HCT116 (cell line): ENCODE measurements around the gene FOXO6. TPM values are rescaled to one million over a fixed set of nuclear protein-coding genes. Genes with fewer than 3 reads are reported as not detected.

Experiments
- ATAC-seq: fragments of 200-7000 bp; cut with Tn5 transposase; 2 replicates; pipeline ENCODE4 v1.9.1; 2020; ENCODE audit warnings: mild to moderate bottlenecking, moderate library complexity
- BruUV-seq: library from RNA; stranded (reverse); fragments of 400-500 nt; replicated peaks from 2 replicates; lab custom pipeline; 2021; lab: Mats Ljungman, UMichigan
- CTCF ChIA-PET: fragments of 300-600 bp; sonication (Branson Sonifier 250); formaldehyde crosslinking; loops from one replicate; lab custom pipeline; 2021; ENCODE audit warnings: antibody characterized with exemption; lab: Charles Lee
- POLR2A ChIA-PET: fragments of 300-600, 350-600 bp; sonication (Branson Sonifier 250); formaldehyde crosslinking; loops from one replicate; lab custom pipeline; 2021; ENCODE audit warnings: antibody characterized with exemption; lab: Charles Lee
- RAD21 ChIA-PET, 2 experiments: fragments of 300-600 bp; sonication (Branson Sonifier 250); formaldehyde crosslinking; loops; one replicate each; lab custom pipeline; 2023; ENCODE audit warnings: low total read pairs in 2 of 2; ENCODE audit not compliant: uncharacterized antibody in 2 of 2, unreplicated experiment in 2 of 2, low non-redundant PET in 1 of 2; lab: Charles Lee
- DNase-seq: peaks from one replicate; pipeline ENCODE4 v3.0.0-alpha.2; 2010; ENCODE audit warnings: low read depth, low spot score
- H2AFZ ChIP-seq: fragments of 200-600 bp; shearing (Covaris generic), sonication (generic); 2 replicates; pipeline ENCODE4 v1.6.1; 2017; ENCODE audit warnings: low read depth, mixed run types, mixed read lengths, antibody characterized with exemption, low read length; ENCODE audit not compliant: poor library complexity, severe bottlenecking
- H3K27ac ChIP-seq: 2 replicates; pipeline ENCODE4 v1.5.1; 2012; ENCODE audit warnings: low read depth, low read length
- H3K27me3 ChIP-seq: fragments of 200-600 bp; sonication (generic); 2 replicates; pipeline ENCODE4 v1.6.1; 2016; ENCODE audit warnings: mixed run types, low read length, mixed read lengths; ENCODE audit not compliant: insufficient read depth
- H3K36me3 ChIP-seq, 2 experiments: fragments of 200-500 bp in 1 of 2; fragments of 200-600 bp in 1 of 2; sonication (Bioruptor generic) in 1 of 2; sonication (generic) in 1 of 2; 2 replicates each; pipeline versions ENCODE4 v1.5.1 to v1.6.1; 2014 to 2016; ENCODE audit warnings: low read length in 2 of 2, inconsistent platforms in 1 of 2, mixed read lengths in 1 of 2, mixed run types in 1 of 2; ENCODE audit not compliant: insufficient read depth in 2 of 2, control insufficient read depth in 1 of 2
- H3K4me1 ChIP-seq, 2 experiments: fragments of 200-600 bp in 1 of 2; sonication (generic) in 1 of 2; 2 replicates each; pipeline versions ENCODE4 v1.5.1 to v1.6.1; 2012 to 2017; ENCODE audit warnings: low read length in 2 of 2, inconsistent platforms in 1 of 2, mild to moderate bottlenecking in 1 of 2, mixed read lengths in 1 of 2, mixed run types in 1 of 2, moderate library complexity in 1 of 2; ENCODE audit not compliant: insufficient read depth in 2 of 2, control insufficient read depth in 1 of 2
- H3K4me2 ChIP-seq: fragments of 200-600 bp; sonication (generic); 2 replicates; pipeline ENCODE4 v1.6.1; 2017; ENCODE audit warnings: mixed run types, low read length, mixed read lengths
- H3K4me3 ChIP-seq, 2 experiments: fragments of 200-600 bp in 1 of 2; sonication (generic) in 1 of 2; replicated peaks in 1 of 2; 2 replicates each; pipeline ENCODE4 v1.5.1; 2011 to 2016; ENCODE audit warnings: low read length in 2 of 2, control low read depth in 1 of 2, low read depth in 1 of 2, mild to moderate bottlenecking in 1 of 2, mixed read lengths in 1 of 2, mixed run types in 1 of 2
- H3K79me2 ChIP-seq: fragments of 200-600 bp; sonication (generic); 2 replicates; pipeline ENCODE4 v1.6.1; 2017; ENCODE audit warnings: mild to moderate bottlenecking, mixed run types, low read length, moderate library complexity, mixed read lengths; ENCODE audit not compliant: insufficient read depth
- H3K9ac ChIP-seq: fragments of 200-600 bp; sonication (generic); 2 replicates; pipeline ENCODE4 v1.6.1; 2016; ENCODE audit warnings: low read length, mixed read lengths
- H3K9me2 ChIP-seq: fragments of 200-600 bp; sonication (generic), shearing (Covaris generic); 2 replicates; pipeline ENCODE4 v1.6.1; 2017; ENCODE audit warnings: mixed run types, mild to moderate bottlenecking, moderate library complexity; ENCODE audit not compliant: insufficient read depth
- H3K9me3 ChIP-seq, 2 experiments: fragments of 200-500 bp in 1 of 2; fragments of 200-600 bp in 1 of 2; sonication (Bioruptor generic) in 1 of 2; sonication (generic) in 1 of 2; 2 replicates each; pipeline ENCODE4 v1.6.1; 2014 to 2017; ENCODE audit warnings: low read length in 2 of 2, mixed read lengths in 2 of 2, inconsistent platforms in 1 of 2, low read depth in 1 of 2, mild to moderate bottlenecking in 1 of 2, mixed run types in 1 of 2, moderate library complexity in 1 of 2; ENCODE audit not compliant: control insufficient read depth in 1 of 2, insufficient read depth in 1 of 2
- H4K20me1 ChIP-seq: fragments of 200-600 bp; sonication (generic), shearing (Covaris generic); 2 replicates; pipeline ENCODE4 v1.6.1; 2017; ENCODE audit warnings: mixed run types, mild to moderate bottlenecking, moderate library complexity; ENCODE audit not compliant: insufficient read depth
- ATF3 ChIP-seq: IDR thresholded peaks from 2 replicates; pipeline ENCODE4 v1.6.1; 2012
- CEBPB ChIP-seq: IDR thresholded peaks from 2 replicates; pipeline ENCODE4 v1.6.1; 2012; ENCODE audit warnings: low read depth
- FOSL1 ChIP-seq: IDR thresholded peaks from 2 replicates; pipeline ENCODE4 v1.6.1; 2012; ENCODE audit warnings: low read depth
- POLR2A ChIP-seq: IDR thresholded peaks from 2 replicates; pipeline ENCODE4 v1.7.0; 2011; ENCODE audit warnings: borderline replicate concordance; ENCODE audit not compliant: insufficient read depth, insufficient read length; ENCODE audit errors: extremely low read depth
- POLR2AphosphoS5 ChIP-seq: IDR thresholded peaks from 2 replicates; pipeline ENCODE4 v1.6.1; 2011; ENCODE audit warnings: mild to moderate bottlenecking, low read depth, low read length, moderate library complexity
- RAD21 ChIP-seq: IDR thresholded peaks from 2 replicates; pipeline ENCODE4 v1.6.1; 2012; ENCODE audit warnings: low read depth, mild to moderate bottlenecking
- REST ChIP-seq: IDR thresholded peaks from 2 replicates; pipeline ENCODE4 v1.6.1; 2012; ENCODE audit warnings: low read depth
- SIN3A ChIP-seq: IDR thresholded peaks from 2 replicates; pipeline ENCODE4 v1.6.1; 2012; ENCODE audit warnings: low read depth
- SP1 ChIP-seq: IDR thresholded peaks from 2 replicates; pipeline ENCODE4 v1.6.1; 2012; ENCODE audit warnings: low read depth
- SRF ChIP-seq: IDR thresholded peaks from 2 replicates; pipeline ENCODE4 v1.6.1; 2012; ENCODE audit warnings: low read depth
- YY1 ChIP-seq: IDR thresholded peaks from 2 replicates; pipeline ENCODE4 v1.6.1; 2011; ENCODE audit warnings: low read length, low read depth, moderate library complexity, mild to moderate bottlenecking; ENCODE audit not compliant: insufficient replicate concordance; ENCODE audit errors: extremely low read depth
- ZBTB33 ChIP-seq: IDR thresholded peaks from 2 replicates; pipeline ENCODE4 v1.6.1; 2011; ENCODE audit warnings: mild to moderate bottlenecking, low read length, moderate library complexity; ENCODE audit not compliant: insufficient replicate concordance; ENCODE audit errors: extremely low read depth
- ZFX ChIP-seq: fragments of 450-650 bp; IDR thresholded peaks from 2 replicates; pipeline ENCODE4 v1.6.1; 2017
- intact Hi-C: fragments of 100-400 bp; cut with micrococcal nuclease; formaldehyde crosslinking; loops from 2 replicates; pipeline ENCODE4 v1.10.0; 2022
- total RNA-seq: library from RNA; stranded (reverse); gene quantifications from one replicate; pipeline ENCODE4 v1.2.1, GENCODE V29; 2021; ENCODE audit not compliant: unreplicated experiment

FOXO6 gene
- total RNA-seq, 1 experiment from 2014 or later, result 7.0 TPM

GRCh38 chr1:41328780-41329640, 32.2 kb upstream of the FOXO6 start (continued):
- TF ChIP-seq SRF, result no peak

GRCh38 chr1:41329662-41330587, 31.3 kb upstream of the FOXO6 start:
- ChIA-PET CTCF (interaction anchor here (1.2 to 1.9 kb wide), 2 partner anchors 12 to 31 kb away, joined by 5 to 18 read pairs; partner anchors contain the start of gene FOXO6), POLR2A (no interaction called here), RAD21 (no interaction called here)
- Histone ChIP-seq H3K27ac (no peak overlapping the region), H3K9ac (no peak overlapping the region), H4K20me1 (no peaks in the 10 kb centered on the region), H3K36me3 (no peaks in the 10 kb centered on the region), H3K79me2 (no peaks in the 10 kb centered on the region), H3K9me3 (no peaks in the 10 kb centered on the region; a peak in 1 of 4 replicates), H3K27me3 (no peaks in the 10 kb centered on the region), H3K9me2 (no peaks in the 10 kb centered on the region), H3K4me3 (no peak overlapping the region), H2AFZ (no peak overlapping the region), H3K4me1 (peaks cover 6 to 20% of the 10 kb centered on the region in 2 experiments; a peak in 3 of 4 replicates), H3K4me2 (no peak overlapping the region)
- ATAC-seq (no peak), DNase-seq (no peak)
- no TSS peak for BruUV-seq
- intact Hi-C loops, result no loop called here
- TF ChIP-seq REST, result no peak
- TF ChIP-seq POLR2AphosphoS5, result no peak
- no peak for TF ChIP-seq ZBTB33
- TF ChIP-seq RAD21, result no peak
- no peak for TF ChIP-seq YY1
- no peak for TF ChIP-seq POLR2A
- no peak for TF ChIP-seq FOSL1
- no peak for TF ChIP-seq ZFX
- no peak for TF ChIP-seq SP1
- no peak for TF ChIP-seq ATF3
- TF ChIP-seq CEBPB, result no peak
- TF ChIP-seq SIN3A, result no peak
